SK-N-SH treated with all-trans-retinoic acid at 6 μM for 48 hours (cell line): Measurements from ENCODE around the gene FNDC3B.

ENCODE experiments used
- ATAC-seq: fragments of 200-7000 bp; cut with Tn5 transposase; 3 replicates; pipeline ENCODE4 v1.9.1; 2020; ENCODE audit warnings: mild to moderate bottlenecking, moderate library complexity
- BACH2 ChIP-seq: fragments of 250-450 bp; sonication (Bioruptor Pico); IDR thresholded peaks from 2 replicates; pipeline ENCODE4 v1.9.0; 2021; ENCODE audit warnings: mild to moderate bottlenecking, borderline replicate concordance
- CREB5 ChIP-seq: fragments of 250-450 bp; sonication (Bioruptor Pico); IDR thresholded peaks from 2 replicates; pipeline ENCODE4 v1.5.1; 2020; ENCODE audit warnings: low read depth, mild to moderate bottlenecking, moderate library complexity
- CSDC2 ChIP-seq: fragments of 250-450 bp; sonication (Bioruptor Pico); IDR thresholded peaks from 2 replicates; pipeline ENCODE4 v1.5.0; 2020; ENCODE audit warnings: mild to moderate bottlenecking, moderate library complexity
- CSRNP3 ChIP-seq: fragments of 250-450 bp; sonication (Bioruptor Pico); IDR thresholded peaks from 2 replicates; pipeline ENCODE4 v1.5.1; 2021; ENCODE audit warnings: mild to moderate bottlenecking, moderate library complexity
- ESRRG ChIP-seq: fragments of 250-450 bp; sonication (Bioruptor Pico); IDR thresholded peaks from 2 replicates; pipeline ENCODE4 v1.6.1; 2021; ENCODE audit warnings: mild to moderate bottlenecking
- GLIS3 ChIP-seq: fragments of 250-450 bp; sonication (Bioruptor Pico); IDR thresholded peaks from 2 replicates; pipeline ENCODE4 v1.5.0; 2020; ENCODE audit warnings: mild to moderate bottlenecking, moderate library complexity
- ISL1 ChIP-seq: fragments of 250-450 bp; sonication (Bioruptor Pico); IDR thresholded peaks from 2 replicates; pipeline ENCODE4 v2.1.2; 2022; ENCODE audit warnings: mild to moderate bottlenecking, moderate library complexity
- OSR1 ChIP-seq: fragments of 250-450 bp; sonication (Bioruptor Pico); IDR thresholded peaks from 2 replicates; pipeline ENCODE4 v1.8.0; 2022; ENCODE audit warnings: moderate library complexity, mild to moderate bottlenecking, inconsistent platforms
- PATZ1 ChIP-seq: fragments of 250-450 bp; sonication (Bioruptor Pico); IDR thresholded peaks from 2 replicates; pipeline ENCODE4 v1.8.0; 2020; ENCODE audit warnings: mild to moderate bottlenecking, moderate library complexity, borderline replicate concordance
- POU6F1 ChIP-seq: fragments of 250-450 bp; sonication (Bioruptor Pico); IDR thresholded peaks from 2 replicates; pipeline ENCODE4 v1.8.0; 2021; ENCODE audit warnings: low read depth, mild to moderate bottlenecking, moderate library complexity, borderline replicate concordance
- PPARA ChIP-seq: fragments of 250-450 bp; sonication (Bioruptor Pico); IDR thresholded peaks from 2 replicates; pipeline ENCODE4 v1.5.0; 2020; ENCODE audit warnings: mild to moderate bottlenecking, borderline replicate concordance
- RARB ChIP-seq: fragments of 250-450 bp; sonication (Bioruptor Pico); IDR thresholded peaks from 2 replicates; pipeline ENCODE4 v1.8.0; 2021; ENCODE audit warnings: mild to moderate bottlenecking, moderate library complexity
- SNAI2 ChIP-seq: fragments of 250-450 bp; sonication (Bioruptor Pico); IDR thresholded peaks from 2 replicates; pipeline ENCODE4 v1.5.0; 2020; ENCODE audit warnings: mild to moderate bottlenecking, moderate library complexity
- TCF4 ChIP-seq: fragments of 250-450 bp; sonication (Bioruptor Pico); IDR thresholded peaks from 2 replicates; pipeline ENCODE4 v1.8.0; 2021; ENCODE audit warnings: mild to moderate bottlenecking, moderate library complexity, borderline replicate concordance
- TOX ChIP-seq: fragments of 250-450 bp; sonication (Bioruptor Pico); IDR thresholded peaks from 2 replicates; pipeline ENCODE4 v1.8.0; 2021; ENCODE audit warnings: mild to moderate bottlenecking, moderate library complexity, borderline replicate concordance
- TSHZ2 ChIP-seq: fragments of 250-450 bp; sonication (Bioruptor Pico); IDR thresholded peaks from 2 replicates; pipeline ENCODE4 v1.5.0; 2020; ENCODE audit warnings: mild to moderate bottlenecking, moderate library complexity
- ZC3H10 ChIP-seq: fragments of 250-450 bp; sonication (Bioruptor Pico); IDR thresholded peaks from 2 replicates; pipeline ENCODE4 v1.5.1; 2021; ENCODE audit warnings: mild to moderate bottlenecking, moderate library complexity
- ZFP3 ChIP-seq: fragments of 250-450 bp; sonication (Bioruptor Pico); IDR thresholded peaks from 2 replicates; pipeline ENCODE4 v1.5.0; 2020; ENCODE audit warnings: mild to moderate bottlenecking, moderate library complexity
- ZFP30 ChIP-seq: fragments of 450-650 bp; formaldehyde crosslinking; IDR thresholded peaks from 2 replicates; pipeline ENCODE4 v1.5.0; 2022; ENCODE audit warnings: mild to moderate bottlenecking, moderate library complexity
- ZNF565 ChIP-seq: fragments of 450-650 bp; formaldehyde crosslinking; conservative IDR thresholded peaks from 2 replicates; pipeline ENCODE4 v1.5.0; 2020; ENCODE audit warnings: low read depth, mild to moderate bottlenecking, moderate library complexity
- ZNF70 ChIP-seq: fragments of 450-650 bp; formaldehyde crosslinking; IDR thresholded peaks from 2 replicates; pipeline ENCODE4 v1.5.0; 2020; ENCODE audit warnings: mild to moderate bottlenecking, moderate library complexity
- ZNF8 ChIP-seq: fragments of 450-650 bp; formaldehyde crosslinking; IDR thresholded peaks from 2 replicates; pipeline ENCODE4 v1.5.0; 2020; ENCODE audit warnings: mild to moderate bottlenecking, moderate library complexity

The FNDC3B gene

GRCh38 chr3:172236771-172237742 is 197.7 kb downstream of the FNDC3B start:
- no peak for ATAC-seq
- TF ChIP-seq ZNF565 (no peak), GLIS3 (CRISPR knock-in tag) (no peak), TSHZ2 (no peak), TCF4 (CRISPR knock-in tag) (no peak), BACH2 (CRISPR knock-in tag) (no peak), ESRRG (CRISPR knock-in tag) (no peak), SNAI2 (CRISPR knock-in tag) (no peak), CREB5 (CRISPR knock-in tag) (no peak), CSDC2 (CRISPR knock-in tag) (no peak), PATZ1 (no peak), TOX (CRISPR knock-in tag) (no peak), ZC3H10 (CRISPR knock-in tag) (no peak), ZNF8 (no peak), POU6F1 (CRISPR knock-in tag) (no peak), ZFP30 (CRISPR knock-in tag) (no peak), PPARA (no peak), ISL1 (CRISPR knock-in tag) (no peak)

- ATAC-seq: no peak
- no peak for TF ChIP-seq ZNF565
- TF ChIP-seq CSRNP3 (CRISPR knock-in tag): no peak
- TF ChIP-seq OSR1 (CRISPR knock-in tag): no peak
- no peak for TF ChIP-seq GLIS3 (CRISPR knock-in tag)
- no peak for TF ChIP-seq BACH2 (CRISPR knock-in tag)
- TF ChIP-seq POU6F1 (CRISPR knock-in tag): no peak
- no peak for TF ChIP-seq PPARA
- TF ChIP-seq ZC3H10 (CRISPR knock-in tag): no peak
- TF ChIP-seq TOX (CRISPR knock-in tag): no peak
- TF ChIP-seq TCF4 (CRISPR knock-in tag): no peak
- TF ChIP-seq ZNF8: no peak
- TF ChIP-seq CREB5 (CRISPR knock-in tag): no peak
- no peak for TF ChIP-seq RARB (CRISPR knock-in tag)
- no peak for TF ChIP-seq ZNF70 (CRISPR knock-in tag)
- no peak for TF ChIP-seq ZFP3 (CRISPR knock-in tag)
- no peak for TF ChIP-seq PATZ1
These were observed 198.8 kb downstream of the FNDC3B start for GRCh38 chr3:172238188-172238587.
